GM18511 (cell line): ENCODE data around the gene TMA7B.
"Not testable (repeated sequence)": the region's sequence is repeated elsewhere in the genome, so short reads cannot be mapped to it uniquely, and the experiment has no call there.

Experiments used
- ATAC-seq: cut with Tn5 transposase; IDR thresholded peaks from one replicate; pipeline ENCODE4 v1.9.1; 2021; ENCODE audit warnings: mild to moderate bottlenecking, moderate library complexity; ENCODE audit not compliant: unreplicated experiment

Gene TMA7B

DNA sequence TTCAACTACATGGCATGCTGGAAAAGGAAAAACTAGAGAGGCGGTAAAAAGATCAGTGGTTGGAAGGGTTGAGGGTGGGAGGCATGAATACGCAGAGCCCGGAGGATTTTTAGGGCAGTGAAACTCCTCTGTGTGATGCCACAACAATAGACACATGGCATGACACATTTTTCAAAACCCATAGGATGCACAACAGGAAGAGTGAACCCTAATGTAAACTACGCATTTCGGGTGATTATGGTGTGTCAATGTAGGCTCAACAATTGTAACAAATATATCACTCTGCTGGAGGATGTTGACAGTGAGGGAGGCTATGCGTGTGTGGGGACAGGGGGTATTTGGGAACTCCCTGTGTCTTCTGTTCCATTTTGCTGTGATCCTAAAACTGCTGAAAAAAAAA lies 18.9 kb downstream of the TMA7B start:
- ATAC-seq = no peak

DNA sequence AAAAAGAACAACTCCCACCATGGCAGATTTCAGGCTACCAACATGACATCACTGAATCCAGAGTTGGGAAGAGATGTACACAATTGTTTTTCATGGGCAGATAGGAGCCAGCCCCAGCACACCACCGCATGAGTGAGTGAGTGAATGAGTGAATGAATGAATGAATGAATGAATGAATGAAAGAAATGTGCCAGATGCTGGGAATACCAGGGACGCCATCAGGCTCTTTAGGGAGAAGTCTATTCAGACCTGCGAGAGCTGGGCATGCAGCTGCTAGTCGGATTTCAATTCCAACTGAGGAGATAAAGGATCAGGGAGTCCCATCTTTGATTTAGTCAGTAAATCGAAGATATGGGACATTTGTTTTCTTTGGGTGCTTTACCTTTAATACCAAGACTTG lies 19.3 kb downstream of the TMA7B start:
- ATAC-seq = no peak

DNA sequence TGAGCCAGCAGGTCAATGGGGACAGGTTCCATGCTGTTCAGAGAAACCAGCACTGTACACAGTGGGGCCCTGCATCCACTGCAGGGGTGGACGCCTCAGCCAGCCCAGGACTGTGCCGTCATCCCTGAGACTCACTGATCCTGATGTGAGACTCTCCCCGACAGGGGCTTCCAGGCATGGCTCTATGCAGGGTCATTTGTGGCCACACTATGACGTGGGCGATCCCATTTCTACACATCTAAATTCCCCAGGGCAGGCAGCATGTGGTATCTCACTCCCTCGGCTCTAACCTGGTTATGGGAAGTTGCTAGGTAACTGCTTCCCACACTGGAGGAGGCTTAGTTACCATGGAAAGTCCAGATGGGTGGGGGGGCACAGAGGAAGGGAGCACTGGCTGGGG lies 20.4 kb downstream of the TMA7B start:
- ATAC-seq = no peak

DNA sequence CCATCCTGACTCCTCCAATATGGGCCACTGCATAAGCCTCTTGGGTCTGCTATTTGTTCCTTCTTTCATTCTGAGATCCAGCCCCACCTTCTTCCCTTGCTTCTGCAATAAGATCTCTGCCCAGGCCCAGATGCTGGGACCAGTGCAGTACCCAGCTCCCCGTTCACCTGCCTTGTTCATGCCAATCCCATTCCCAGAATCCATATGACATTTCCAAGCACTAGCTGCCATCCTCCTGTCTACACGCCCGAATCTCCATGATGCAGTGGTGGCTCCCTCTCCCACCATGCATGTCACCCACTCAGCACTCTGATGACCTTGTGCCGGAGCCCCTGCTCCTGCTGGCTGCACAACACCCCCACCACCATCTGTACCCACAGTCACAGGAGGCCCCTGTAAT lies 23.1 kb downstream of the TMA7B start:
- ATAC-seq = no peak

DNA sequence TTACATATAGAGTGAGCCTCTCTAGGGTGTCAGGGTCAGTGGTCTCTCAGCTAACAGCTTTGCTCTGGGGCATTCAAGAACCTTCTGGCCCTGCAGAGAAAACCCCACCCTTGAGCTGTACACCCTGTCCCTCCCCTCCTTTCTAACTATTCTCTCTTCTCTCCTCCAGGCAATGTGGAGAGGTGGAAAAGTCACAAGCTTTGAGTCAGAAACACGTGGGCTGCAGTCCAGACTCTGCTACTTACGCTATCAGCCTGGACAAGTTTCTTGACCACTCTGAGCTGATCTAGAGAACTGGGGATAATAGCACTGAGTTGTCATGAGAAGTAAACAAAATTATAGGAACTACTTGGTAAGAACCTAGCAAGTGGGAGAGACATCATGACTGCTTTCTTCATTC lies 23.8 kb downstream of the TMA7B start:
- ATAC-seq = no peak

DNA sequence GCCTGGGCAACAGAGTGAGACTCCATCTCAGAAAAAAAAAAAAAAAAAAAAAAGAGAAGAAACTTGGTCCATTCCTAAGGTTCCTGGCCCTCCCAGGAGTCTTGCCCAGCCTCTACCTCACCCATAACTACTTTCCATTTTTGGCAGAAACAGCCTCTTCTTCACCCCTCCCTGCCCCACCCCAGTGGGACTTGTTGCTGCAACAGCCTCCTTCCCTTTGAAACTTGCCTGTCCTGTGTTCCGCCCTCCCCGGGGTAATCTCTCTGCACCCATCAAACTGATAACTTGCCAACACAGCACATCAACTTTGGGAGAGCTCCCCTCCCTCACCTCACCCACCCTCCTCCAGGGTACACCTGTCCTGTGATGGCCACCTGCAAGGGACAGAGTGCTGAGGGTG lies 24.5 kb downstream of the TMA7B start:
- ATAC-seq = no peak

DNA sequence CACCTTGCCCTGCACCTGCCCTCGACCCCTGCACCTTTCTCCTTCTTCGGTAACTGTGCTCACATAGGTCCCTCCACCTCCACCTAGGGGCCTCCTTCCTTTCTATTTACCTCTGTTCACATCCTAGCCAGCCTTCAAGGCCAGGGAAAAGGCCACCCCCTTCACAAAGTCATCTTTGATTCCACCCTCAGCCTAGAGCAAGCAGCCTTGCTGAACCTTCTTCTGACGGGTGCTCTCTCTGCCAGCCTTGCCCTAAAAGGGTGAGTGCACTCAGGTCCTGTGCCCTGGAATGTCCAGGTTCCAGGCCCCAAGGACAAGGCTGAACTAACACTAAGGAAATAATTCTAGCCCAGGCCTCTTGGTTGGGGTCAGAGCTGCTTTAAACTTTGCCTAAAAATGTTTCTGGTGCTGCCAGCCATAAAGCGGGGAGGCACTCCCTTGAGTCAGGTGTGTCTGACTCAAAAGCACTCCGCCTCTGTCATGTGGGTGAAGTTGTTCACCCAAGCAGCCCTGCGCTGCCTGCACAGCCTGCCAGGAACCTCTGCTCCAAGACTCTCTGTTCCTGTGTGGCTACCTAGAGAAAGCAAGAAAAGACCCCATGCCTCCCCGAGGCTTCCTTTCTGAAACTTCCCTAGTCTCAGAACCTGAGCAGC lies 25.3 kb downstream of the TMA7B start:
- no peak for ATAC-seq

DNA sequence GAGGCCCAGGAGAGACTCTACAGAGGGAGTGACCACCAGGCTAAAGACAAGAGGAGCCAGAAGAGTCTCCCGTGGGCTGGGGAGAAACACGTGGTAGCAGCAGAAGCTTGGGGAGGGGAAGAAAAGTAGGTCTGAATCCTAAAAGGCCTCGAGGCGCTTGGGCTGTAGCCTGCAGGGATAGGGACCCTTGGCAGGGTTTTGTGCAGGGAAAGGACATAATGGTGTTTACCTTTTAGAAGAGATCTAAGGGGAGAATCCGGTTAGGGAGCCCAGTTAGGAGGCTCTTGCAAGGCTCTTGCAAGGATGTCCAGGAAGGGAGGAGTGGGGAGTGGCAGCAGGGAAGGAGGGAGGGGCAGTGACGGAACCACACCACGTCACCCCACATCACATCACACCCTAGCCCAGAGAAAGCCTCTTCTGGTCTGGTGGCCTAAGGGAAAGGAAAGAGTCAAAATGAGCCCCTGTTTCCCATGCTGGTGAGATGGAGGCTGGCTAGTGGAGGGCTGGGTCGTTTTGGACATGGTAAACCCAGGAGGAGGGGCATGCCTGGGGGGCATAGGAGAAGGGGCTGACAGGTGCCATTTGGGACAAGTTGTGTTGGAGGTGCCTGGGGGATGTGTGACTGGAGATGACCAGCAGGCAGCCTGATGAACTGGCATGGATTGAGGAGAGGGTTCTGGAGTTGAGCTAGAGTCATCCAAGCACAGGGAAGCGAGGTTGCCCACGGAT lies 28.4 kb downstream of the TMA7B start:
- ATAC-seq = no peak

DNA sequence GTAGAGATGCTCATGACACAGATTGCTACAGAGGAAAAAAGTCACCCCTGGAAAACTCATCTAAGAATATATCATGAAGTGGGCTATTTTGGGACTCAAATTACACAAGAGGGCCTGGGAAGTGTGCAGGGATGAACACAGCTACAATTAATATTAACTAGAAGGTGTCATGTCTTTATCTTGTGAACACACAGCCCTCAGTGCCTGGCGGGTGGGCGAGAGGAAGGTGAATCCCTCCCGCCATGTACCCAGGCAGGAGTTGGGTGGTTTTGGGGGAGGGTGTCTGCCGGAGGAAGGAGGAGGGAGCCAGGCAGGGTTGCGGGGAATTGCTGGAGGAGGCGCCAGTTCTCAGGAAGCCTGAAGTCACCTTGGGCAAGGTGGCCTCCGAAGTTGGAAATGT lies 29.4 kb downstream of the TMA7B start:
- ATAC-seq = no peak

DNA sequence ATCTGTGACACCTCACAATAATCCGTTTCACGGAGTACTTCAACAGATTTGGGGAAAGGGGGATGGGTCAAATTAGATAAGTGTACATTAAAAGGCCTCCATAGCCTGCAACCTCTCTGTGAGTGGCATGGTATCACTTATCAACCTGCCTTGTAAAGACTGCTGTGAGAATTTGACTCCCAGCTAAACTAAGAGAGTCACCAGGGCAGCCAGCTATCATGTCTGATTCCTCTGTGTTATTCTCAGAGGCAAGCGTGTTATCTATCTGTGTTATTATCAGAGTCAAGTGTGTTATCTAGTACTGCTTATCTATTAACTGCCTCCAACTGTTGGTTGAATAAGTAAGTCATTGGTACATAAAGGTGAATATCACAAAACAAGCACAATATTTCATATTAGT lies 30.5 kb downstream of the TMA7B start:
- ATAC-seq = no peak

DNA sequence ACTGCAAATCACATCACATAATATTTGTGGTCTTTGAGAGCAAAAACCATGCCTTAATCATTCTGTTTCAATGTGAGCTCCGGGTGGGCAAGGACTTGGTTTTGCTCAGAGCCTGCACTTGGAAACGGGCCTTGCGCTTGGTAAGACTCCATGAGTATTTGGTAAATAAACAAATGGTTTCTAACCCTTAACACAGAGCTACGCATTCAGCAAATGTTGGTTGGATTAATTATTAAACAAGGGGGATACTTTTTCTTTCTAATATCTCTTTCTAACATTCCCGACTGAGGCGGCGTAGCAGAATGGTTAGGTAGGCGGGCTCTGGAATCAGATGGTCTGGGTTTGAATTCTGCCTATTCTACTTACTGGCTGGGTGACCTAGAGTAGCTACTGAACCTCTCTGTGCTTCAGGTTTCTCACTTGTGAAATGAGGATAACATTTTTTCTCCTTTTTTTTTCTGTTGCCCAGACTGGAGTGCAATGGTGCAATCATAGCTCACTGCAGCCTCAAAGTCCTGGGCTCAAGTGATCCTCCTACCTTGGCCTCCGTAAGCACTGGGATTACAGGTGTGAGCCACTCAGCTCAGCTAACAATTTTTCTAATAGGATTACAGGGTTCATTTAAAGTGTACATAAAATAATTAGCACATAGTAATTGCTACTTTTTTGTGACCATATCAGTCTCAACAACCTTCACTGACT lies 31.1 kb downstream of the TMA7B start:
- no peak for ATAC-seq

DNA sequence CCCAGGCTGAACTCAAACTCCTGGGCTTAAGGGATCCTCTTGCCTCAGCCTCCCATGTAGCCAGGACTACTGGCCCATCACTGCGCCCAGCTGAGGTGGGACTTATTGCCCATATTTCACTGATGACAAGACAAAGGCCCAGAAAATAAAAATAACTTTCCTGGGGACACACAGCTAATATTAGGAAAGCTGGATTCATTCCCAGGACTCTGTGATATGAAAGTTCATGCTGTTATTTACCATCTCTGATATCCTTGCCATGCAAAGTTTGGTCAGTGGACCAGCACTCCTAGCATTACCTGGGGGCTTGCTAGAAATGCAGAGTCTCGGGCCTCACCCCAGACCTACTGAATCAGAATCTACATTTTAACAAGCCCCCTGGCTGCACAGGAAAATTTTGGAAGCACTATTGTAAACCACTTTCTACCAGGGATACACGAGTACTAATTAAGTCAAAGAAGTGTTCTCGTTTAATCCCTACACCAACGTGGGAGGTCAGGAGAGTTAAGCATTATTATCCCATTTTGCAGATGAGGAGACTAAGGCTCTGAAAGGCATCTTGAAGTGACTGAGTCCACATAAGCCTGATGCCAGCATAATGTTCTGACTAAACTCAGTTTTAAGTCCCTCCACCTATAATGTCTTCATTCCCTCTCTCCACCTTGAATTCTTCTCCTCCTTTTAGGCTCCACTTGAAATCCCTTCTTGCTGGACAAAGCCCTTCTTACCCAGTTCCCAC lies 32.1 kb downstream of the TMA7B start:
- ATAC-seq = no peak

DNA sequence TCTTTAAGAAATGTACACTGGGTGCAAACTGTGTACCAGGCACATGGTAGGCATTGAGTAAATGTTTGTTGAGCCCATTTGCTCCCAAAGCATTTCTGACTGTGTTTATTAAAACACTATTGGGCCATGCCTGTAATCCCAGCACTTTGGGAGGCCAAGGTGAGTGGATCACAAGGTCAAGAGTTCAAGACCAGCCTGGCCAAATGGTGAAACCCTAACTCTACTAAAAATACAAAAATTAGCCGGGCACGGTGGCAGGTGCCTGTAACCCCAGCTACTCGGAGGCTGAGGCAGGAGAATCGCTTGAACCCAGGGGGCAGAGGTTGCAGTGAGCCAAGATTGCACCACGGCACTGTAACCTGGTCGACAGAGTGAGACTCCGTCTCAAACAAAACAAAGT lies 32.7 kb downstream of the TMA7B start:
- ATAC-seq = not testable (repeated sequence)

DNA sequence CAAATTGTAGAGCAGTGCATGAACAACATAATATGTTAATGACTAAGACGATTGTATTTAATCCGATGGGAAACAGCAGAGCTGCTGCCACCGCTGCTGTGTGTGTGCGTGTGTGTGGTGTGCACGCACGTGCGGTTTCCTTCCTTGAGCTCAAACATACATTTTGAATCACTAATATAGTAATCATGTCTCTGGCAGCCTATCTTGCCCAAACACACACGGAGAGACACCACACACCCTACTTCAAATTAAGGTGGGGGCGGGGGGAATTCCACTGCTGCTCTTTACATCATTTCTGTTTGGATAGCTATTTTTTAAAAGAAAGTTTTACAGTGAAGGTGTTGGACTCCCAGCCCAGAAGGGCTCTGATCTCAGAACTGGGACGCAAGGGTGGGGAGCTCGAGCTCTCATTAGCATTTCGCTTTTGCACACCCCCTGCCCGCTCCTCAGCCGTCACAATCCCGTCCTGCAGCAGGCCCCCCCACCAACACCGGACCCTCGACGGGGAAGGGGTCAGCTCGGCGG lies 33.9 kb downstream of the TMA7B start:
- ATAC-seq = no peak

DNA sequence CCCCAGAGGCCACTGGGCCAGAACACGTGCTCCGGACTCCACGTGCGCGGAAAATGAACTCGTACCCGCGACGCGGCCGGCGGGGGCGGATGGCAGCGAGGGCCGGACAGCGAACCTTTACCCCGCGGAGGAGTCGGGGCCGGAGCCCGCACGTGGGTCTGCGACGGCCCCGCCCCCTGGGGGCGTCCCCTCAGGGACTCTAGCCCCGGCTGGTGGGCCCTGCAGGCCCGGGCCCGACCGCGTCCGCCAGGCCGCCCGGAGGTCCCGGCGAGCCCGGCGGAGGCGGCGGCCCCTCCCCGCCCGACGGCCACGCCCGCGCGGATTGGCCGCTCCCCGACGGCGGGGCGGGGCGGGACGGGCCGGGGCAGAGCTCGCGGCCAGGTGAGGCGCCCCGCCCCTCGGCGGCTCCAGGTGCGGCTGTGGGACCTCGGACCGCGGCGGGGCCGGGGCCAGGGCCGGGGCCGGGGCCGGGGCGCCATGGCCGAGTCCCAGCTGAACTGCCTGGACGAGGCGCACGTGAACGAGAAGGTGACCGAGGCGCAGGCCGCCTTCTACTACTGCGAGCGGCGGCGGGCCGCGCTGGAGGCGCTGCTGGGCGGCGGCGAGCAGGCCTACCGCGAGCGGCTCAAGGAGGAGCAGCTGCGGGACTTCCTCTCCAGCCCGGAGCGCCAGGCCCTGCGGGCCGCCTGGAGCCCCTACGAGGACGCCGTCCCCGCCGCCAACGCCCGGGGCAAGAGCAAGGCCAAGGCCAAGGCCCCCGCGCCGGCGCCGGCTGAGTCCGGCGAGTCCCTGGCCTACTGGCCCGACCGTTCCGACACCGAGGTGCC lies 34.6 kb downstream of the TMA7B start, which contains the start of gene FAM83F:
Gene FAM83F (plus strand): TSS at position 389 of the 827 bp plus-strand sequence. CDS start 89 bp downstream, at position 478.
- ATAC-seq = no peak

DNA sequence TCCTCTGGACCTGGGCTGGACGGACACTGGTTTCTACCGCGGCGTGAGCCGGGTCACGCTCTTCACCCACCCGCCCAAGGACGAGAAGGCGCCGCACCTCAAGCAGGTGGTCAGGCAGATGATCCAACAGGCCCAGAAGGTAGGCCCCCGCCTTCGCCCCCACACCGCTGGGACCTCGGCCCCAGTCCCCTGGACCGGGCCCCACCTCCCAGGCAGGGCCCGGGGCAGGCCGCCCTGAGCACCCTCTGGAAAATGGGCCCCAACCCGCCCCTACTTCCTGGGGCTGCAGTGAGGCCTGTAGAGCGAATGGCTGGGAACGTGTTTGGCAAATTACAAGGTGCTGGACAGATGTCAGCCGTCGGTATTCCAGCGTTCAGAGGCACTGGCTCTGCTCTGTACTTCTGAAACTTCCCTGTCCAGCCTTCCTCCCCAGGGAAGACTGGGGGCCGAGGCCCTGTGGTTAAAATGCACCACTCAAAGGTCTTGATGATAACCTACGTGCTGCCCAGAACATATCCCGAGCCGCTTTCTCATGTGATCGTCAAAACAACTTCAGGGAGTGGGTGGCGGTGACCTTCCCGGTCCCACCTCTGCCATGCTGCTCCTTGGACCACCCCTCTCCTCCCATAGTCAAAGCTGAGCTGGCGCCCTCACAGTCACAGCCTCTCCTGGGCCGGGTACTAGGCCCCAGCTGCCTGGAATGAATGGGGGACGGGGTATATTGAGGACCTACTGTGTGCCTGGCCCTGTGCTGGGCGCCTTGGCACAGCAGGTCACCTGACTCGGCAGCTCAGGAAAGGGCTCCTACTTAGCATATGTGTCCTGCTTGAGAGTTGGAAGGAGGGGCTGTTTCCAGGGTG lies 35.4 kb downstream of the TMA7B start:
- ATAC-seq = no peak

DNA sequence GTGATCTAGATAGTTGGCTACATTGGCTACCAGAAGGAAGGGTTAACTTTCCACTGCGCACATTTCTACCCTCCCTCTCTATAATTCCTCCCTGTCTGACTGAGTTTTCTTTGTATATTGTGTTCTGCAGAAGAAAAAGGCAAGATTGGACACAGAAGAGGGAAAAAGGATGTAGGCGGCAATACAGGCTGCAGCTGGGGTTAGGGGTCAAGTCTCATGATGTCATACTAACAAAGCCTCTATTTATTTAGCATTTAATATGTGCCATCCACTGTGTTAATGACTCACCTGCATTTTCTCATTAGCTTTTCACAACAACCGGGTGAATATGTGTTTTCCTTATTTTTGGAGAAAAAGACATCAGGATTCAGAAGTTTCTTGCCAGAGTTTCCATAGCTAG lies 36.5 kb downstream of the TMA7B start:
- ATAC-seq = no peak

DNA sequence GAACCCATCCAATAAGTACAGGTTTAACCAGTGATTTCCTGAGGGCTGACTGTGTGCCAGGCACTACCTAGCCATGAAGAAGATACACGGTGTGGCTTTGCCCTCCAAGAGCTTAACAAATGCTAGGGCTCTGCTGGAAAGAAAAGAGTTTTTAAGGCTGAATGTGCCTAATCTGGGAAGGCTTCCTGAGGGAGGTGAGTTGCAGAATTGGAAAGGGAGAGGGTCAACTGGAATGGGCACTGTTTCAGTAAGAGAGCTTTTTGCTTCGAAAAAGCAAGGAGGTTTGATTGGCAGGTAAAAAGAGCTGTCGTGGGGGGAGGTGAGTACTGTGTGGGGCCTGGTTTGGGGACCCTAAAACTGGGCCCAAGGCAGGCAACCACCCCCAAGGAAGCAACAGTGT lies 37.2 kb downstream of the TMA7B start:
- ATAC-seq = no peak
